Activated B cell treated with CpG ODN at 0.5 μM for 24 hours (primary cell): ENCODE results near the gene ELAVL2. TPM values are rescaled to one million over a fixed set of nuclear protein-coding genes. Genes with fewer than 3 reads are reported as not detected.

Experiments used
- ATAC-seq: fragments of 200-7000 bp; cut with Tn5 transposase; one replicate; pipeline ENCODE4 v1.10.0; 2021; ENCODE audit warnings: low read depth, mild to moderate bottlenecking, moderate library complexity
- CTCF ChIA-PET: fragments of 350-600 bp; sonication (Branson Sonifier 250); formaldehyde crosslinking; loops from one replicate; lab custom pipeline; 2021; ENCODE audit warnings: antibody characterized with exemption; lab: Charles Lee
- POLR2A ChIA-PET: fragments of 350-600 bp; sonication (Branson Sonifier 250); formaldehyde crosslinking; loops from one replicate; lab custom pipeline; 2021; ENCODE audit warnings: antibody characterized with exemption; lab: Charles Lee
- DNase-seq: peaks from one replicate; pipeline ENCODE4 v3.0.0; 2022
- H3K27ac Mint-ChIP-seq: one replicate; pipeline ENCODE4 v1.8.0; 2020; ENCODE audit warnings: mixed read lengths
- H3K27me3 Mint-ChIP-seq: one replicate; pipeline ENCODE4 v1.8.0; 2021; ENCODE audit warnings: mixed read lengths
- H3K36me3 Mint-ChIP-seq: one replicate; pipeline ENCODE4 v1.8.0; 2021; ENCODE audit warnings: low read depth, mixed read lengths
- H3K4me1 Mint-ChIP-seq: one replicate; pipeline ENCODE4 v1.8.0; 2021; ENCODE audit warnings: mixed read lengths
- H3K4me3 Mint-ChIP-seq: one replicate; pipeline ENCODE4 v1.8.0; 2020; ENCODE audit warnings: mild to moderate bottlenecking, mixed read lengths
- H3K9me3 Mint-ChIP-seq: one replicate; pipeline ENCODE4 v1.8.0; 2020; ENCODE audit warnings: mixed read lengths
- CTCF ChIP-seq: fragments of 200-600 bp; IDR thresholded peaks from one replicate; pipeline ENCODE4 v1.8.0; 2022; ENCODE audit warnings: antibody characterized with exemption, mild to moderate bottlenecking
- intact Hi-C: fragments of 100-400 bp; cut with micrococcal nuclease; formaldehyde crosslinking; loops from one replicate; pipeline ENCODE4 v1.15.1; 2024
- total RNA-seq: library from RNA; stranded (reverse); gene quantifications from 2 replicates; pipeline ENCODE4 v1.2.3, GENCODE V29; 2022

Gene ELAVL2
- total RNA-seq, 1 donor from 2014 or later: not detected

DNA sequence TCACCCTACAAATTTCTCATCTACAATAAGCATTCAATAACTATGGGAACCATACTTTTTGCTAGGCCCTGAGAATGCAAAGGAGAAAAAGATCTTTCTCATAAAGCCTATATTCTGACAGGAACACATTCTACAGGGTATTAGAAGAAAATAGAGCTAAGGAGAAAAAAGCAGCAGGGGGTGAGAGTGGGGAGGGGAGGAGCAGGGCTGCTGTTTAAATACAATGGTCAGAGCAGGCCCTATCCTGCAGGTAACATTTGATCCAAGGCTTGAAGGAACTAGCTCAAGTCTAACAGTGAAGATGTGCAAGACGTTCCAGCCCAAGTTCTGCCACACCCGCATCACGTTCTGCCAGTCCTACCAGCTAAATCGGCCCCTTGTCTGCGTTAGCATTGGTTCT, 89.7 kb downstream of the ELAVL2 start:
- TF ChIP-seq CTCF: no peak
- H3K27me3 Mint-ChIP-seq: no peaks in the 10 kb centered on the region
- intact Hi-C loops: no loop called here
- H3K4me3 Mint-ChIP-seq: no peak overlapping the region
- H3K9me3 Mint-ChIP-seq: peaks cover 3% of the 10 kb centered on the region
- no peak for ATAC-seq
- ChIA-PET CTCF (no interaction called here), POLR2A (no interaction called here)
- no peak overlapping the region for H3K27ac Mint-ChIP-seq
- H3K4me1 Mint-ChIP-seq: no peaks in the 10 kb centered on the region
- DNase-seq: no peak
- no peaks in the 10 kb centered on the region for H3K36me3 Mint-ChIP-seq

GRCh38 chr9:23733495-23734078, 92.5 kb downstream of the ELAVL2 start:
- Mint-ChIP-seq H3K27ac (no peak overlapping the region), H3K4me3 (no peak overlapping the region), H3K27me3 (no peaks in the 10 kb centered on the region), H3K9me3 (peaks cover 5% of the 10 kb centered on the region), H3K36me3 (no peaks in the 10 kb centered on the region), H3K4me1 (no peaks in the 10 kb centered on the region)
- DNase-seq: no peak
- no peak for TF ChIP-seq CTCF
- no peak for ATAC-seq
- CTCF ChIA-PET: no interaction called here
- POLR2A ChIA-PET: no interaction called here
- intact Hi-C loops: no loop called here

DNA sequence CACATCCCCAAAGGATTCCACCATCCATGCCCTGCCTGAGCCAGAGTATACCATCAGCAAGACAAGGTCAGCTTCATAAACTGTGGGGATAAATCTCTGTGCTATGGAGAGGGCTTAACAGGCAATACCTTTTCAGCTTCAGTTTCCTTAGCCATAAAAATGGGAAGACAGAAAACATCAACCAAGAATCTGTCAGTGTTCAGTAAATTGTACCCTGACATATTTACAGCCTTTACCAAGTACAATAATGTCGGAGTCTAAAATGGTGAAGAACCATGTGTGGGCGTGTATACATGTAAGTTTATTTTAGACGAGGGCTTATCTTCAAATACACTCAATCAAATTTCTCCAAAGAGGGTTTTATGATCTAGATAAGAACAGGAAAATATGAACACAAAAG, 94.7 kb downstream of the ELAVL2 start:
- no peak overlapping the region for H3K4me3 Mint-ChIP-seq
- no peaks in the 10 kb centered on the region for H3K4me1 Mint-ChIP-seq
- H3K9me3 Mint-ChIP-seq: peaks cover 4% of the 10 kb centered on the region
- no peak for ATAC-seq
- H3K27me3 Mint-ChIP-seq: no peaks in the 10 kb centered on the region
- no peak for TF ChIP-seq CTCF
- DNase-seq: no peak
- H3K36me3 Mint-ChIP-seq: no peaks in the 10 kb centered on the region
- H3K27ac Mint-ChIP-seq: no peak overlapping the region
- intact Hi-C loops: no loop called here
- ChIA-PET POLR2A (no interaction called here), CTCF (no interaction called here)

DNA sequence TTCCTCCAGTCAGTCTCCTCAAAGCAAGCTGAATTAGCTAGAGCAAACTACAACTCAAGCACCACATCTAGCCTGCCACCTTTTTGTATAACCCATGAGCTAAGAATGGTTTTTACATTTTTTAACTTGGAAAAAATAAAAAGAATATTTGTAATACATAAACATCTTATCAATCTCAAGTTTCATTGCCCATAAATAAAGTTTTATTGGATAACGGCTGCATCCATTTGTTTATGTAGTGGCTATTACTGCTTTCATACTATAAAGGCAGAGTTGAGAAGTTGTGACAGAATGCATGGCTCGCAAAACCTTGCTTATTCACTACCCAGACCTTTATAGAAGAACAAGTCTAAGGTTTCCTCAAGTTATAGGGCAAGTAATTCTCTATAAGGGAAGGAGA, 95.7 kb downstream of the ELAVL2 start:
- CTCF ChIA-PET: no interaction called here
- H3K36me3 Mint-ChIP-seq: no peaks in the 10 kb centered on the region
- no peaks in the 10 kb centered on the region for H3K4me1 Mint-ChIP-seq
- H3K27me3 Mint-ChIP-seq: no peaks in the 10 kb centered on the region
- no peak for DNase-seq
- H3K4me3 Mint-ChIP-seq: no peak overlapping the region
- POLR2A ChIA-PET: no interaction called here
- no peak for TF ChIP-seq CTCF
- H3K27ac Mint-ChIP-seq: no peak overlapping the region
- H3K9me3 Mint-ChIP-seq: peaks cover 4% of the 10 kb centered on the region
- ATAC-seq: no peak
- intact Hi-C loops: no loop called here

DNA sequence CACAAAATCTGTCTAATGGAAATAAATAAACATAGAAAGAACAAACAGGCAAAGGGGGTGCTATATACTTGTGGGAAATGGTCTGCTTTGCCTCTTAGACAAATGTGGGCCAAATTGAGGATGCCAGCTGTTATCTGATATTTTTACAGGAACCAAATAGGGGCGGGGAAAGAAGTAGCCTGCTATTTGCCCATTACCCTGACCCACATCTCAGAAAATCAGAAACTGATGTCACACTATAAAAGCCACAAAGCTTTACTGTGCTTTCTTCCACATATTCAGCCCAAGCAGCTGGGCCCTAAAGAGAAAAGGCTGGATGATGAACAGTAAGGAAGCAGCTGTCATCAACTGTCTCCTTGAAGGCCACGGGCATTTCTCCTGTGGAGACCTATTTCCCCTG, 97.3 kb downstream of the ELAVL2 start:
- H3K4me1 Mint-ChIP-seq: no peaks in the 10 kb centered on the region
- DNase-seq (no peak), ATAC-seq (no peak)
- ChIA-PET POLR2A (no interaction called here), CTCF (no interaction called here)
- intact Hi-C loops: no loop called here
- TF ChIP-seq CTCF: no peak
- H3K27ac Mint-ChIP-seq: no peak overlapping the region
- no peaks in the 10 kb centered on the region for H3K27me3 Mint-ChIP-seq
- peaks cover 4% of the 10 kb centered on the region for H3K9me3 Mint-ChIP-seq
- no peaks in the 10 kb centered on the region for H3K36me3 Mint-ChIP-seq
- H3K4me3 Mint-ChIP-seq: no peak overlapping the region
